ENCODE results near the gene ZFYVE1. TPM values are rescaled to one million over a fixed set of nuclear protein-coding genes. Genes with fewer than 3 reads are reported as not detected.
A peak's percentile ranks its signal among the peaks of the same experiment; 100 is the strongest.

ZFYVE1 gene
- polyA plus RNA-seq, 2 of the 4 experiments (the other 2 are of a cell fraction) = 7.4 to 9.4 TPM

GRCh38 chr14:72925815-72926291, 101.1 kb downstream of the ZFYVE1 start:
- WGBS (ENCODE audit: missing lambda C conversion rate) = 18% methylated on average over 24 of the region's 33 CpGs
- no peaks in the 10 kb centered on the region for H3K9me3 ChIP-seq
- ATAC-seq = peak; percentile 55 to 60
- H3K27ac ChIP-seq = peak overlapping the region; percentile 46 to 79; a peak in 5 of 6 replicates
- H3K4me3 ChIP-seq = peak overlapping the region; percentile 67
- no peak for DNase-seq (ENCODE audit: low read depth in 1 of 2, low spot score in 1 of 2)
- CTCF ChIA-PET = interaction anchor here (1.3 to 2.6 kb wide), 7 partner anchors 14 to 412 kb away, joined by 5 to 14 read pairs (median 10); no protein-coding TSS in a partner anchor
- no peak for TF ChIP-seq CHD4 (IDR thresholded peaks at IDR 0.05; ENCODE audit: borderline replicate concordance)
- TF ChIP-seq, protein P1, sequence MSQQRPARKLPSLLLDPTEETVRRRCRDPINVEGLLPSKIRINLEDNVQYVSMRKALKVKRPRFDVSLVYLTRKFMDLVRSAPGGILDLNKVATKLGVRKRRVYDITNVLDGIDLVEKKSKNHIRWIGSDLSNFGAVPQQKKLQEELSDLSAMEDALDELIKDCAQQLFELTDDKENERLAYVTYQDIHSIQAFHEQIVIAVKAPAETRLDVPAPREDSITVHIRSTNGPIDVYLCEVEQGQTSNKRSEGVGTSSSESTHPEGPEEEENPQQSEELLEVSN (IDR thresholded peaks at IDR 0.05; ENCODE audit: borderline replicate concordance, low read depth) = peak; percentile 8; the same call in 1 of the 2 replicates
- no peak for FAIRE-seq
- peak overlapping the region; percentile 88 for H3K4me2 ChIP-seq
- POLR2A ChIA-PET = no interaction called here
- peaks cover 5% of the 10 kb centered on the region; the same call in 1 of the 3 replicates for H3K4me1 ChIP-seq

DNA sequence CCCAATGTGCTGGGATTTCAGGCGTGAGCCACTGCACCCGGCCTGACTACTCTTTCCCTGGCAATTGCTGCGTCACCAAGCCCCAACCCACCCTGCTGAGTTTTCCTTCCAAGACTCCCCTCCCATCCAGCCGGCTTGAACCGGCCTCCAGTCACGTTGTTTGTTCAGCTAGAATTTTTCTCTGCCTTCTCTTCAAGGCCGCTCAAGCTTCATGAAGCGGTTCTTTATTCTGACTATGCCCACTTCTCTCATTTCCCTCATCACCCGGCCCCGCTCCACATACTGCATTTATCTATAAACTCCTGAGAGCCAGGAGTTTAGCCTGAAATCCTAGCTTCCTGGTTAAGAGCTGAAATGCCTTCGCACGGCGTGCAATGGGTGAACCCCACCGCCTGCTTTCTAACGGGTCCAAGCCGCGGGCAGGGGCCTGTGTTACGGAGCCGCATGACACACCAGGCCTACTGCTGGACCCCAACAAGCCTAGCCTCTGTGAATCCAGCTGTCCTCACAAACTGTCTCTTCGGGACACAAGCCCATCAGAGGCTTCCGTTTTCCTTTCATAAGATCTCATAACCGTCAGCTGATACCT, 101.6 kb downstream of the ZFYVE1 start:
- ChIA-PET CTCF (interaction anchor here (1.3 to 2.6 kb wide), 6 partner anchors 13 to 412 kb away, joined by 5 to 14 read pairs (median 8); no protein-coding TSS in a partner anchor), POLR2A (interaction anchor here (0.5 kb wide), 1 partner anchor 20 kb away, joined by 3 read pairs; no protein-coding TSS in a partner anchor)
- TF ChIP-seq, protein P1 (IDR thresholded peaks at IDR 0.05; ENCODE audit: borderline replicate concordance, low read depth) = no peak
- 90% methylated on average over 22 of the region's 22 CpGs for WGBS (ENCODE audit: missing lambda C conversion rate)
- peak overlapping the region; percentile 67; the same call in 1 of the 3 replicates for H3K4me3 ChIP-seq
- ATAC-seq (no peak), FAIRE-seq (no peak), DNase-seq (ENCODE audit: low read depth in 1 of 2, low spot score in 1 of 2) (no peak)
- peaks cover 5% of the 10 kb centered on the region; the same call in 1 of the 3 replicates for H3K4me1 ChIP-seq
- H3K9me3 ChIP-seq = no peaks in the 10 kb centered on the region
- peak overlapping the region; percentile 46 to 79; a peak in 3 of 6 replicates for H3K27ac ChIP-seq
- peak overlapping the region; percentile 88 for H3K4me2 ChIP-seq

DNA sequence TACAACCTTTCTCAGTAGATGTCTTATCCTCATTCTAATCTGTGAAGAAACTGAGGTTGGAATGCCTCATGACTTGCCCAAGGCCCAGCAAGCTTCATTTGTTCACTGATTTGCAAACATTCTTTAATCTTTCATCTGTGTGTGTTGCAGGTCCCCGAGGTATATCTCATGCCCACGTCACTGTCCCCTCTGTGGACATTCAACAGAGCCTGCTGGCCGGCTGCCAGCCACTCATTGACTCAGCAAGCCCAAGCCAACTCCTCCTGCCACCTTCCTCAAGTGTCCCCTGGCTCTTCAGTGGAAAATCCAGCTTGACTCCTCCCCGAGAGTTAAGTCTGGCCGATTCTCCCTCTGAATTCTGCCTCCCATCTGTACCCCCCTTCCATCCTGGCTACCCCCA, 102.6 kb downstream of the ZFYVE1 start:
- ATAC-seq (no peak), FAIRE-seq (no peak), DNase-seq (ENCODE audit: low read depth in 1 of 2, low spot score in 1 of 2) (peak in 1 of 2 experiments; percentile 35)
- H3K4me2 ChIP-seq = no peak overlapping the region
- no peak overlapping the region for H3K4me3 ChIP-seq
- H3K27ac ChIP-seq = no peak overlapping the region
- WGBS (ENCODE audit: missing lambda C conversion rate) = 40% methylated on average over 5 of the region's 5 CpGs
- no peaks in the 10 kb centered on the region for H3K9me3 ChIP-seq
- CTCF ChIA-PET = interaction anchor here (1.3 to 2.6 kb wide), 5 partner anchors 16 to 411 kb away, joined by 3 to 14 read pairs (median 10); no protein-coding TSS in a partner anchor
- POLR2A ChIA-PET = no interaction called here
- H3K4me1 ChIP-seq = peaks cover 5% of the 10 kb centered on the region; the same call in 1 of the 3 replicates
- TF ChIP-seq ZNF302 (CRISPR knock-in tag; IDR thresholded peaks at IDR 0.05) = no peak
- TF ChIP-seq NPAS2 (CRISPR knock-in tag; IDR thresholded peaks at IDR 0.05; ENCODE audit: borderline replicate concordance) = no peak
- no peak for TF ChIP-seq PHF8 (IDR thresholded peaks at IDR 0.05; ENCODE audit: borderline replicate concordance, low read depth)
- no peak for TF ChIP-seq HEYL (CRISPR knock-in tag; IDR thresholded peaks at IDR 0.05)
- TF ChIP-seq KDM1A (IDR thresholded peaks at IDR 0.05; ENCODE audit: low read depth) = no peak
- TF ChIP-seq, protein P2, sequence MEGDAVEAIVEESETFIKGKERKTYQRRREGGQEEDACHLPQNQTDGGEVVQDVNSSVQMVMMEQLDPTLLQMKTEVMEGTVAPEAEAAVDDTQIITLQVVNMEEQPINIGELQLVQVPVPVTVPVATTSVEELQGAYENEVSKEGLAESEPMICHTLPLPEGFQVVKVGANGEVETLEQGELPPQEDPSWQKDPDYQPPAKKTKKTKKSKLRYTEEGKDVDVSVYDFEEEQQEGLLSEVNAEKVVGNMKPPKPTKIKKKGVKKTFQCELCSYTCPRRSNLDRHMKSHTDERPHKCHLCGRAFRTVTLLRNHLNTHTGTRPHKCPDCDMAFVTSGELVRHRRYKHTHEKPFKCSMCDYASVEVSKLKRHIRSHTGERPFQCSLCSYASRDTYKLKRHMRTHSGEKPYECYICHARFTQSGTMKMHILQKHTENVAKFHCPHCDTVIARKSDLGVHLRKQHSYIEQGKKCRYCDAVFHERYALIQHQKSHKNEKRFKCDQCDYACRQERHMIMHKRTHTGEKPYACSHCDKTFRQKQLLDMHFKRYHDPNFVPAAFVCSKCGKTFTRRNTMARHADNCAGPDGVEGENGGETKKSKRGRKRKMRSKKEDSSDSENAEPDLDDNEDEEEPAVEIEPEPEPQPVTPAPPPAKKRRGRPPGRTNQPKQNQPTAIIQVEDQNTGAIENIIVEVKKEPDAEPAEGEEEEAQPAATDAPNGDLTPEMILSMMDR (IDR thresholded peaks at IDR 0.05) = no peak
- TF ChIP-seq HOXB5 (CRISPR knock-in tag; IDR thresholded peaks at IDR 0.05) = no peak
- no peak for TF ChIP-seq HOXB13 (CRISPR knock-in tag; IDR thresholded peaks at IDR 0.05; ENCODE audit: low read depth)
- TF ChIP-seq MAFK (IDR thresholded peaks at IDR 0.05; ENCODE audit: partially characterized antibody) = no peak
- no peak for TF ChIP-seq TP53 (CRISPR knock-in tag; IDR thresholded peaks at IDR 0.05)
- TF ChIP-seq ESRRA (IDR thresholded peaks at IDR 0.05; ENCODE audit: borderline replicate concordance, low read length) = no peak
- TF ChIP-seq KDM5A (IDR thresholded peaks at IDR 0.05) = no peak
- TF ChIP-seq RAD21 (conservative IDR thresholded peaks at IDR 0.05 in 1 of 2, IDR thresholded peaks at IDR 0.05 in 1 of 2) = no peak
- no peak for TF ChIP-seq HDAC2 (IDR thresholded peaks at IDR 0.05)
- TF ChIP-seq RARB (CRISPR knock-in tag; IDR thresholded peaks at IDR 0.05) = no peak
- no peak for TF ChIP-seq CBX8 (IDR thresholded peaks at IDR 0.05)
- no peak for TF ChIP-seq REST (IDR thresholded peaks at IDR 0.05)
- no peak for TF ChIP-seq HMGXB4 (CRISPR knock-in tag; IDR thresholded peaks at IDR 0.05; ENCODE audit: borderline replicate concordance)
- TF ChIP-seq MAZ (IDR thresholded peaks at IDR 0.05; ENCODE audit: borderline replicate concordance, low read depth, low read length) = no peak

Measured in A549 (cell line).